Hepatocyte (in vitro differentiated cells): ENCODE measurements around the gene PGC.
"Not testable (repeated sequence)": the region's sequence is repeated elsewhere in the genome, so short reads cannot be mapped to it uniquely, and the experiment has no call there.

Source experiments
- EZH2 ChIP-seq: fragments of 200-600 bp; sonication (generic); IDR thresholded peaks from 2 replicates; pipeline ENCODE4 v1.6.1; 2016; ENCODE audit warnings: antibody characterized with exemption, mild to moderate bottlenecking, borderline replicate concordance
- EZH2phosphoT487 ChIP-seq: fragments of 200-600 bp; sonication (generic); IDR thresholded peaks from one replicate; pipeline ENCODE4 v1.6.1; 2018; ENCODE audit warnings: antibody characterized with exemption, mild to moderate bottlenecking, low read depth, moderate library complexity; ENCODE audit not compliant: unreplicated experiment, severe bottlenecking
- TF ChIP-seq, protein P1 (sequence below): fragments of 200-600 bp; sonication (generic); IDR thresholded peaks from 2 replicates; pipeline ENCODE4 v1.5.1; 2016; ENCODE audit warnings: antibody characterized with exemption, mild to moderate bottlenecking; ENCODE audit not compliant: poor library complexity

DNA sequence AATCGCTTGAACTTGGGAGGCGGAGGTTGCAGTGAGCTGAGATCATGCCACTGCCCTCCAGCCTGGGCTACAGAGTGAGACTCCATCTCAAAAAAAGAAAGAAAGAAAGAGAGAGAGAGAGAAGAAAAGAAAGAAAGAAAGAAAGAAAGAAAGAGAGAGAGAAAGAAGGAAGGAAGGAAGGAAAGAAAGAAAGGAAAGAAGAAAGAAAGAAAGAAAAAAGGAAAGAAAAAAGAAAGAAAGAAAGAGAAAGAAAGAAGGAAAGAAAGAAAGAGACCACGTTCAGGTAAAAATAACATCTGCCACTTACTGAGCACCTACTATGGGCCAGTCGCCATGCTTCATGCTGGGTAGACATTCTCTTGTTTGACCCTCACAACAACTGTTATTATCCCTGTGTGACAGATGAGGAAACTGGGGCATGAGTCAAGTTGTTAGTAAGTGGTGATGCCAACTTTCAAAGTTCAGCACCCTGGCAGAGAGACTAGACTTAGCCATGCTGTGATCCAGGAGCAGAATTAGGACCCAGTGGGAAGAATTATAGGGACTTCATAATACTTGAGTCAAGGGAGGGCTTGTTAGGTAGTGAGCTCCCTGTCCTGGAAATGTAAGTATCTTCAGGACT, 19.0 kb upstream of the PGC start:
- TF ChIP-seq, protein P1, sequence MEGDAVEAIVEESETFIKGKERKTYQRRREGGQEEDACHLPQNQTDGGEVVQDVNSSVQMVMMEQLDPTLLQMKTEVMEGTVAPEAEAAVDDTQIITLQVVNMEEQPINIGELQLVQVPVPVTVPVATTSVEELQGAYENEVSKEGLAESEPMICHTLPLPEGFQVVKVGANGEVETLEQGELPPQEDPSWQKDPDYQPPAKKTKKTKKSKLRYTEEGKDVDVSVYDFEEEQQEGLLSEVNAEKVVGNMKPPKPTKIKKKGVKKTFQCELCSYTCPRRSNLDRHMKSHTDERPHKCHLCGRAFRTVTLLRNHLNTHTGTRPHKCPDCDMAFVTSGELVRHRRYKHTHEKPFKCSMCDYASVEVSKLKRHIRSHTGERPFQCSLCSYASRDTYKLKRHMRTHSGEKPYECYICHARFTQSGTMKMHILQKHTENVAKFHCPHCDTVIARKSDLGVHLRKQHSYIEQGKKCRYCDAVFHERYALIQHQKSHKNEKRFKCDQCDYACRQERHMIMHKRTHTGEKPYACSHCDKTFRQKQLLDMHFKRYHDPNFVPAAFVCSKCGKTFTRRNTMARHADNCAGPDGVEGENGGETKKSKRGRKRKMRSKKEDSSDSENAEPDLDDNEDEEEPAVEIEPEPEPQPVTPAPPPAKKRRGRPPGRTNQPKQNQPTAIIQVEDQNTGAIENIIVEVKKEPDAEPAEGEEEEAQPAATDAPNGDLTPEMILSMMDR = not testable (repeated sequence)
- not testable (repeated sequence) for TF ChIP-seq EZH2, EZH2phosphoT487
